Loucy (cell line): ENCODE measurements around the gene SLC39A5.

Experiments
- H2AFZ ChIP-seq: fragments of 200-600 bp; sonication (generic); 2 replicates; pipeline ENCODE4 v1.6.0; 2016; ENCODE audit warnings: antibody characterized with exemption, mild to moderate bottlenecking, low read length, moderate library complexity
- H3F3A ChIP-seq: fragments of 200-600 bp; 2 replicates; pipeline ENCODE4 v1.6.0; 2016; ENCODE audit warnings: antibody characterized with exemption, low read depth, mild to moderate bottlenecking
- H3K27me3 ChIP-seq: fragments of 200-600 bp; sonication (generic); 2 replicates; pipeline ENCODE4 v1.6.1; 2014; ENCODE audit warnings: low read length, mild to moderate bottlenecking; ENCODE audit not compliant: insufficient read depth, poor library complexity, severe bottlenecking
- H3K36me3 ChIP-seq: fragments of 200-600 bp; sonication (generic); 2 replicates; pipeline ENCODE4 v1.6.1; 2016; ENCODE audit warnings: low read length; ENCODE audit not compliant: insufficient read depth
- H3K4me1 ChIP-seq: fragments of 200-600 bp; sonication (generic); 2 replicates; pipeline ENCODE4 v1.5.1; 2014; ENCODE audit warnings: low read length, mild to moderate bottlenecking; ENCODE audit not compliant: insufficient read depth, poor library complexity, severe bottlenecking
- H3K4me2 ChIP-seq: fragments of 200-600 bp; sonication (generic); 2 replicates; pipeline ENCODE4 v1.6.0; 2014; ENCODE audit warnings: antibody characterized with exemption, low read length, low read depth, mild to moderate bottlenecking; ENCODE audit not compliant: poor library complexity, severe bottlenecking
- H3K4me3 ChIP-seq: fragments of 200-600 bp; sonication (generic); 2 replicates; pipeline ENCODE4 v1.5.1; 2014; ENCODE audit warnings: low read length, mild to moderate bottlenecking, mixed read lengths; ENCODE audit not compliant: poor library complexity, severe bottlenecking
- H3K79me2 ChIP-seq: fragments of 200-600 bp; sonication (generic); 2 replicates; pipeline ENCODE4 v1.6.1; 2014; ENCODE audit warnings: low read length; ENCODE audit not compliant: insufficient read depth
- H3K9ac ChIP-seq: fragments of 200-600 bp; sonication (generic); 2 replicates; pipeline ENCODE4 v1.6.0; 2014; ENCODE audit warnings: mild to moderate bottlenecking, low read depth, low read length, moderate library complexity; ENCODE audit not compliant: poor library complexity, severe bottlenecking
- H3K9me2 ChIP-seq: fragments of 200-600 bp; sonication (generic); replicated peaks from 2 replicates; pipeline ENCODE4 v1.6.1; 2016; ENCODE audit warnings: low read depth, low read length, mixed read lengths
- H3K9me3 ChIP-seq: fragments of 200-600 bp; sonication (generic); 2 replicates; pipeline ENCODE4 v1.6.1; 2014; ENCODE audit warnings: mild to moderate bottlenecking, antibody characterized with exemption, low read length, low read depth; ENCODE audit not compliant: insufficient read depth
- H4K20me1 ChIP-seq: fragments of 200-600 bp; sonication (generic); 2 replicates; pipeline ENCODE4 v1.6.0; 2014; ENCODE audit warnings: antibody characterized with exemption, low read length, mild to moderate bottlenecking; ENCODE audit not compliant: insufficient read depth, poor library complexity, severe bottlenecking
- CTCF ChIP-seq: fragments of 200-600 bp; sonication (generic); conservative IDR thresholded peaks from 2 replicates; pipeline ENCODE4 v1.5.1; 2014; ENCODE audit warnings: mild to moderate bottlenecking, antibody characterized with exemption, low read length
- EZH2phosphoT487 ChIP-seq: fragments of 200-600 bp; IDR thresholded peaks from 2 replicates; pipeline ENCODE4 v1.6.1; 2018; ENCODE audit warnings: antibody characterized with exemption, mild to moderate bottlenecking, moderate library complexity, borderline replicate concordance

The SLC39A5 gene

GRCh38 chr12:56229916-56230431 is at the start of gene SLC39A5:
SLC39A5 (plus strand) TSS chr12:56230051; CDS start chr12:56231275, 1,224 bp downstream.
- Histone ChIP-seq H4K20me1 (no peaks in the 10 kb centered on the region), H3F3A (no peaks in the 10 kb centered on the region), H3K9me3 (no peaks in the 10 kb centered on the region), H3K36me3 (no peaks in the 10 kb centered on the region), H3K79me2 (no peaks in the 10 kb centered on the region; the same call in 1 of the 2 replicates), H3K27me3 (no peaks in the 10 kb centered on the region), H3K4me2 (no peak within 1 kb of the TSS), H3K4me3 (no peak within 1 kb of the TSS), H2AFZ (no peak within 1 kb of the TSS), H3K9me2 (no peaks in the 10 kb centered on the region), H3K9ac (no peak within 1 kb of the TSS), H3K4me1 (peaks cover 7% of the 10 kb centered on the region)
- TF ChIP-seq EZH2phosphoT487 = no peak

GRCh38 chr12:56186957-56187356 is 42.9 kb upstream of the SLC39A5 start:
- no peaks in the 10 kb centered on the region for H3K9me3 ChIP-seq
- H3K79me2 ChIP-seq = peaks cover 59% of the 10 kb centered on the region
- H2AFZ ChIP-seq = no peak overlapping the region
- H3K4me1 ChIP-seq = peaks cover 25% of the 10 kb centered on the region
- H3K36me3 ChIP-seq = peaks cover 35% of the 10 kb centered on the region
- no peaks in the 10 kb centered on the region for H3K9me2 ChIP-seq
- peaks cover 30% of the 10 kb centered on the region for H4K20me1 ChIP-seq
- H3K27me3 ChIP-seq = no peaks in the 10 kb centered on the region
- TF ChIP-seq EZH2phosphoT487 = no peak
- no peak for TF ChIP-seq CTCF
- H3K4me2 ChIP-seq = peak overlapping the region; percentile 92
- H3F3A ChIP-seq = no peaks in the 10 kb centered on the region
- peak overlapping the region; percentile 96 for H3K4me3 ChIP-seq
- H3K9ac ChIP-seq = peak overlapping the region; percentile 95

GRCh38 chr12:56188131-56188777 is 41.6 kb upstream of the SLC39A5 start:
- peak overlapping the region; percentile 92 for H3K4me2 ChIP-seq
- H3F3A ChIP-seq = no peaks in the 10 kb centered on the region
- peak overlapping the region; percentile 95 for H3K9ac ChIP-seq
- H3K36me3 ChIP-seq = peaks cover 25% of the 10 kb centered on the region
- H3K79me2 ChIP-seq = peaks cover 59% of the 10 kb centered on the region
- H3K27me3 ChIP-seq = no peaks in the 10 kb centered on the region
- TF ChIP-seq CTCF = no peak
- no peak for TF ChIP-seq EZH2phosphoT487
- peak overlapping the region; percentile 96 for H3K4me3 ChIP-seq
- no peaks in the 10 kb centered on the region for H3K9me3 ChIP-seq
- H4K20me1 ChIP-seq = peaks cover 30% of the 10 kb centered on the region
- H3K9me2 ChIP-seq = no peaks in the 10 kb centered on the region
- no peak overlapping the region for H2AFZ ChIP-seq
- peaks cover 25% of the 10 kb centered on the region for H3K4me1 ChIP-seq

- peak overlapping the region; percentile 92 for H3K4me2 ChIP-seq
- H3F3A ChIP-seq = no peaks in the 10 kb centered on the region
- H3K4me1 ChIP-seq = peaks cover 25% of the 10 kb centered on the region
- H3K36me3 ChIP-seq = peaks cover 21% of the 10 kb centered on the region
- no peaks in the 10 kb centered on the region for H3K9me3 ChIP-seq
- no peaks in the 10 kb centered on the region for H3K9me2 ChIP-seq
- no peaks in the 10 kb centered on the region for H3K27me3 ChIP-seq
- peak overlapping the region; percentile 96 for H3K4me3 ChIP-seq
- H2AFZ ChIP-seq = no peak overlapping the region
- peak overlapping the region; percentile 95 for H3K9ac ChIP-seq
- H4K20me1 ChIP-seq = peaks cover 30% of the 10 kb centered on the region
- TF ChIP-seq EZH2phosphoT487 (no peak), CTCF (no peak)
- H3K79me2 ChIP-seq = peaks cover 56% of the 10 kb centered on the region
Observed at GRCh38 chr12:56188778-56189098, 41.1 kb upstream of the SLC39A5 start.
